IMR-90 (cell line): ENCODE results near the gene ZNF213. TPM values are rescaled to one million over a fixed set of nuclear protein-coding genes. Genes with fewer than 3 reads are reported as not detected.

Source experiments
- ATAC-seq: fragments of 200-7000 bp; cut with Tn5 transposase; 2 replicates; pipeline ENCODE4 v1.9.1; 2020; ENCODE audit warnings: low read depth, mild to moderate bottlenecking, moderate library complexity
- BruUV-seq: library from RNA; stranded (reverse); fragments of 400-500 nt; replicated peaks from 2 replicates; lab custom pipeline; 2021; lab: Mats Ljungman, UMichigan
- CTCF ChIA-PET: fragments of 300-600 bp; formaldehyde crosslinking; extraction: SDS; loops from one replicate; lab custom pipeline; 2021; ENCODE audit warnings: antibody characterized with exemption; lab: Yijun Ruan, JAX
- POLR2A ChIA-PET: fragments of 300-600 bp; sonication (Branson Sonifier 250); formaldehyde crosslinking; loops from one replicate; lab custom pipeline; 2022; ENCODE audit warnings: antibody characterized with exemption; ENCODE audit not compliant: unreplicated experiment; lab: Charles Lee
- DNase-seq: peaks from one replicate; pipeline ENCODE4 v3.0.0; 2013
- H2AFZ ChIP-seq: replicated peaks from 2 replicates; pipeline ENCODE3; 2013; ENCODE audit warnings: low read length, mild to moderate bottlenecking; ENCODE audit not compliant: poor library complexity
- H2AK5ac ChIP-seq: 2 replicates; pipeline ENCODE4 v1.6.1; 2013; ENCODE audit warnings: low read depth, low read length, inconsistent platforms
- H2AK9ac ChIP-seq: replicated peaks from 2 replicates; pipeline ENCODE3; 2013; ENCODE audit warnings: mild to moderate bottlenecking, low read depth, low read length, moderate library complexity; ENCODE audit not compliant: poor library complexity
- H2BK120ac ChIP-seq: 2 replicates; pipeline ENCODE4 v1.6.1; 2013; ENCODE audit warnings: low read depth, low read length, inconsistent platforms
- H2BK15ac ChIP-seq: 3 replicates; pipeline ENCODE4 v1.6.1; 2013; ENCODE audit warnings: low read depth, low read length, inconsistent platforms
- H2BK20ac ChIP-seq: 2 replicates; pipeline ENCODE4 v1.6.1; 2013; ENCODE audit warnings: low read depth, mild to moderate bottlenecking, inconsistent platforms, low read length, moderate library complexity
- H2BK5ac ChIP-seq: 2 replicates; pipeline ENCODE4 v1.6.1; 2013; ENCODE audit warnings: mild to moderate bottlenecking, low read depth, low read length, inconsistent platforms; ENCODE audit not compliant: poor library complexity, severe bottlenecking
- H3K14ac ChIP-seq: replicated peaks from 2 replicates; pipeline ENCODE4 v1.6.1; 2013; ENCODE audit warnings: low read depth, low read length, inconsistent platforms
- H3K18ac ChIP-seq: 2 replicates; pipeline ENCODE4 v1.6.1; 2013; ENCODE audit warnings: low read depth, low read length, control low read depth
- H3K23ac ChIP-seq: 2 replicates; pipeline ENCODE4 v1.6.1; 2013; ENCODE audit warnings: low read depth, low read length, inconsistent platforms
- H3K27ac ChIP-seq: 2 replicates; pipeline ENCODE4 v1.5.1; 2013; ENCODE audit warnings: mild to moderate bottlenecking, control low read depth, low read length; ENCODE audit not compliant: insufficient read depth
- H3K27me3 ChIP-seq: 2 replicates; pipeline ENCODE4 v1.6.1; 2013; ENCODE audit warnings: low read length; ENCODE audit not compliant: control insufficient read depth, insufficient read depth
- H3K36me3 ChIP-seq: 2 replicates; pipeline ENCODE4 v1.6.1; 2013; ENCODE audit warnings: low read length, mixed read lengths; ENCODE audit not compliant: control insufficient read depth, insufficient read depth
- H3K4ac ChIP-seq: 2 replicates; pipeline ENCODE4 v1.6.1; 2013; ENCODE audit warnings: low read depth, low read length, inconsistent platforms
- H3K4me1 ChIP-seq: 2 replicates; pipeline ENCODE4 v1.6.1; 2013; ENCODE audit warnings: low read length, mixed read lengths; ENCODE audit not compliant: control insufficient read depth, insufficient read depth
- H3K4me2 ChIP-seq: 2 replicates; pipeline ENCODE4 v1.6.1; 2013; ENCODE audit warnings: low read depth, mild to moderate bottlenecking, control low read depth, low read length, moderate library complexity
- H3K4me3 ChIP-seq: 2 replicates; pipeline ENCODE4 v1.5.1; 2013; ENCODE audit warnings: low read depth, mild to moderate bottlenecking, control low read depth, low read length, moderate library complexity; ENCODE audit not compliant: insufficient read depth
- H3K56ac ChIP-seq: 2 replicates; pipeline ENCODE4 v1.6.1; 2013; ENCODE audit warnings: low read length, inconsistent platforms; ENCODE audit not compliant: insufficient read depth; ENCODE audit errors: extremely low read depth
- H3K79me1 ChIP-seq, 2 experiments: 2 replicates each; pipeline ENCODE4 v1.6.1; 2013; ENCODE audit warnings: low read length in 2 of 2, inconsistent platforms in 1 of 2, low read depth in 1 of 2
- H3K9ac ChIP-seq: 2 replicates; pipeline ENCODE4 v1.6.1; 2013; ENCODE audit warnings: low read depth, low read length, control low read depth
- H3K9me1 ChIP-seq: 2 replicates; pipeline ENCODE4 v1.6.1; 2013; ENCODE audit warnings: low read length, inconsistent platforms; ENCODE audit not compliant: insufficient read depth
- H3K9me3 ChIP-seq: 2 replicates; pipeline ENCODE4 v1.6.1; 2013; ENCODE audit warnings: low read length; ENCODE audit not compliant: control insufficient read depth, insufficient read depth
- H4K20me1 ChIP-seq: 2 replicates; pipeline ENCODE4 v1.6.1; 2013; ENCODE audit warnings: low read length, inconsistent platforms; ENCODE audit not compliant: insufficient read depth
- H4K5ac ChIP-seq: 2 replicates; pipeline ENCODE4 v1.6.1; 2013; ENCODE audit warnings: mild to moderate bottlenecking, low read depth, low read length, control low read depth
- H4K8ac ChIP-seq, 2 experiments: 2 replicates each; pipeline ENCODE4 v1.6.1; 2013; ENCODE audit warnings: low read depth in 2 of 2, low read length in 2 of 2, control low read depth in 1 of 2, inconsistent platforms in 1 of 2
- H4K91ac ChIP-seq: 2 replicates; pipeline ENCODE4 v1.6.1; 2013; ENCODE audit warnings: low read depth, low read length, inconsistent platforms; ENCODE audit not compliant: insufficient read depth
- CEBPB ChIP-seq: IDR thresholded peaks from 2 replicates; pipeline ENCODE4 v1.6.1; 2012; ENCODE audit warnings: low read depth, low read length, improper control_type of control experiment
- CTCF ChIP-seq: conservative IDR thresholded peaks from 2 replicates; pipeline ENCODE4 v1.5.1; 2012; ENCODE audit warnings: mild to moderate bottlenecking, low read depth, low read length, improper control_type of control experiment
- WGBS, 2 experiments: methylation state at CpG; one replicate each; pipeline versions ENCODE4 v1.1.5 to v1.1.7; 2013; ENCODE audit warnings: missing lambda C conversion rate in 2 of 2; ENCODE audit not compliant: insufficient read length in 1 of 2; ENCODE audit errors: extremely low coverage in 2 of 2; 5-methylcytosine and 5-hydroxymethylcytosine counted together
- dilution Hi-C: fragments of 300-500 bp; cut with HindIII; formaldehyde crosslinking; loops from one replicate; pipeline ENCODE4 v1.14.3; 2018; ENCODE audit warnings: low sequenced_read_pairs; ENCODE audit not compliant: unreplicated experiment
- in situ Hi-C: fragments of 300-500 bp; cut with MboI; formaldehyde crosslinking; loops from 3 replicates; pipeline ENCODE4 v1.14.3; 2019; ENCODE audit warnings: low sequenced_read_pairs, inconsistent platforms, mixed read lengths
- intact Hi-C: fragments of 100-400 bp; cut with micrococcal nuclease; formaldehyde crosslinking; loops from 2 replicates; pipeline ENCODE4 v1.10.0; 2022
- polyA plus RNA-seq, 3 experiments: library from polyadenylated mRNA; depleted of rRNA; stranded (reverse); fragments of >200 nt; gene quantifications; 2 replicates each; pipeline ENCODE4 v1.2.3, GENCODE V29; 2012; ENCODE audit warnings: low replicate concordance in 1 of 3
- total RNA-seq: library from RNA; depleted of rRNA; stranded (reverse); fragments of >200 nt; gene quantifications from 2 replicates; pipeline ENCODE4 v1.2.3, GENCODE V29; 2012

The ZNF213 gene
- total and polyA plus RNA-seq, 2 of the 4 experiments (the other 2 are of a cell fraction), result 0.72 to 4.0 TPM

- H3K27me3 ChIP-seq, result peaks cover 46% of the 10 kb centered on the region
- peaks cover 13% of the 10 kb centered on the region for H3K9me1 ChIP-seq
- CTCF ChIA-PET, result no interaction called here
- no peak overlapping the region for H3K4me2 ChIP-seq
- no peak overlapping the region for H4K91ac ChIP-seq
- H3K18ac ChIP-seq, result no peak overlapping the region
- TF ChIP-seq CTCF, result peak; percentile 16; the same call in 1 of the 2 replicates
- TF ChIP-seq CEBPB, result no peak
- H4K5ac ChIP-seq, result no peak overlapping the region
- peaks cover 3% of the 10 kb centered on the region for H3K4me1 ChIP-seq
- no peak overlapping the region for H2AFZ ChIP-seq
- no peak for DNase-seq
- no peak overlapping the region for H2AK9ac ChIP-seq
- POLR2A ChIA-PET, result no interaction called here
- H2BK5ac ChIP-seq, result no peak overlapping the region
- dilution Hi-C loops, result no loop called here
- H3K27ac ChIP-seq, result no peak overlapping the region
- no peak overlapping the region for H3K4me3 ChIP-seq
- H3K36me3 ChIP-seq, result no peaks in the 10 kb centered on the region
- H2BK120ac ChIP-seq, result no peak overlapping the region
- BruUV-seq, result no TSS peak
- no peaks in the 10 kb centered on the region for H3K79me1 ChIP-seq
- no peak overlapping the region for H2BK15ac ChIP-seq
- no peak overlapping the region for H3K23ac ChIP-seq
- H4K8ac ChIP-seq, result no peak overlapping the region
- in situ Hi-C loops, result no loop called here
- intact Hi-C loops, result no loop called here
- no peak overlapping the region for H3K56ac ChIP-seq
- WGBS, 2 experiments, result no CpG with 5 or more reads among the region's 4 CpGs
- H3K4ac ChIP-seq, result no peak overlapping the region
- no peak for ATAC-seq
- no peak overlapping the region for H2AK5ac ChIP-seq
- no peaks in the 10 kb centered on the region for H4K20me1 ChIP-seq
- H3K9me3 ChIP-seq, result no peaks in the 10 kb centered on the region
- no peak overlapping the region for H2BK20ac ChIP-seq
- no peak overlapping the region for H3K9ac ChIP-seq
- H3K14ac ChIP-seq, result no peak overlapping the region
These were observed 39.0 kb upstream of the ZNF213 start for GRCh38 chr16:3095869-3096268.
